Lung microvascular endothelial cell (primary cell): ENCODE data around the gene XPO5. TPM values are rescaled to one million over a fixed set of nuclear protein-coding genes. Genes with fewer than 3 reads are reported as not detected.
A peak's percentile ranks its signal among the peaks of the same experiment; 100 is the strongest.
"Not testable (repeated sequence)": the region's sequence is repeated elsewhere in the genome, so short reads cannot be mapped to it uniquely, and the experiment has no call there.

Source experiments
- DNase-seq, 2 donors: peaks; one replicate each; pipeline versions ENCODE4 v3.0.0 to v3.0.0-alpha.2; 2010; ENCODE audit warnings: low read depth in 2 of 2
- total RNA-seq: library from RNA; depleted of rRNA; stranded (reverse); fragments of >200 nt; gene quantifications from 2 replicates; pipeline ENCODE4 v1.2.1, GENCODE V29; 2014

Gene XPO5
- total RNA-seq: 16.6 and 23.4 TPM in 2 replicates

GRCh38 chr6:43575772-43576551, at the start of gene XPO5, which contains the start of gene POLH:
XPO5 (minus strand) TSS chr6:43576038; CDS start chr6:43575864, 174 bp downstream.
POLH (plus strand) TSS chr6:43576185; CDS start chr6:43582320, 6,135 bp downstream.
- DNase-seq: peak; percentile 95 to 96

GRCh38 chr6:43625393-43625992, 49.7 kb upstream of the XPO5 start:
- no peak for DNase-seq

GRCh38 chr6:43624786-43625288, 49.0 kb upstream of the XPO5 start:
- no peak for DNase-seq

GRCh38 chr6:43623880-43624785, 48.3 kb upstream of the XPO5 start:
- DNase-seq: no peak

GRCh38 chr6:43622541-43622940, 46.7 kb upstream of the XPO5 start:
- no peak for DNase-seq

GRCh38 chr6:43621836-43622180, 46.0 kb upstream of the XPO5 start:
- DNase-seq: no peak

GRCh38 chr6:43621078-43621835, 45.4 kb upstream of the XPO5 start:
- DNase-seq: no peak

GRCh38 chr6:43616725-43617472, 41.1 kb upstream of the XPO5 start:
- no peak for DNase-seq

- DNase-seq: no peak
Observed at GRCh38 chr6:43614396-43614730, 38.5 kb upstream of the XPO5 start.

GRCh38 chr6:43613721-43614395, 38.0 kb upstream of the XPO5 start:
- DNase-seq: no peak

- no peak for DNase-seq
Observed at GRCh38 chr6:43610431-43610830, 34.6 kb upstream of the XPO5 start.

GRCh38 chr6:43609402-43609801, 33.6 kb upstream of the XPO5 start:
- no peak for DNase-seq

- no peak for DNase-seq
Observed at GRCh38 chr6:43608807-43609206, 33.0 kb upstream of the XPO5 start.

GRCh38 chr6:43608310-43608763, 32.5 kb upstream of the XPO5 start:
- peak; percentile 84 to 87 for DNase-seq

GRCh38 chr6:43606019-43606418, 30.2 kb upstream of the XPO5 start:
- no peak for DNase-seq

GRCh38 chr6:43604174-43604573, 28.3 kb upstream of the XPO5 start:
- DNase-seq: peak; percentile 76 to 88

GRCh38 chr6:43600595-43600994, 24.8 kb upstream of the XPO5 start:
- DNase-seq: no peak

GRCh38 chr6:43593938-43594337, 18.1 kb upstream of the XPO5 start:
- no peak for DNase-seq

- DNase-seq: not testable (repeated sequence)
Observed at GRCh38 chr6:43589564-43589963, 13.7 kb upstream of the XPO5 start.

GRCh38 chr6:43588194-43588593, 12.4 kb upstream of the XPO5 start:
- DNase-seq: no peak
